OCI-LY7 (cell line): ENCODE measurements around the gene HEBP1. TPM values are rescaled to one million over a fixed set of nuclear protein-coding genes. Genes with fewer than 3 reads are reported as not detected.

Experiments
- BruUV-seq: library from RNA; stranded (reverse); fragments of 400-500 nt; replicated peaks from 2 replicates; lab custom pipeline; 2021; lab: Mats Ljungman, UMichigan
- CTCF ChIA-PET: fragments of 300-600 bp; sonication (Branson Sonifier 250); formaldehyde crosslinking; loops from one replicate; lab custom pipeline; 2022; ENCODE audit warnings: antibody characterized with exemption; ENCODE audit not compliant: unreplicated experiment; lab: Charles Lee
- POLR2A ChIA-PET: fragments of 300-600 bp; sonication (Branson Sonifier 250); formaldehyde crosslinking; loops from one replicate; lab custom pipeline; 2022; ENCODE audit warnings: antibody characterized with exemption; lab: Charles Lee
- DNase-seq: peaks from one replicate; pipeline ENCODE4 v3.0.0-alpha.2; 2015; ENCODE audit warnings: low spot score
- H2AFZ ChIP-seq: fragments of 200-600 bp; sonication (generic), shearing (Covaris generic); 2 replicates; pipeline ENCODE4 v1.6.1; 2014; ENCODE audit warnings: mild to moderate bottlenecking, antibody characterized with exemption, low read length, moderate library complexity
- H3K27ac ChIP-seq: fragments of 200-600 bp; sonication (generic); 2 replicates; pipeline ENCODE4 v1.5.1; 2014; ENCODE audit warnings: mixed run types, low read depth, mild to moderate bottlenecking, moderate library complexity, low read length, inconsistent platforms; ENCODE audit not compliant: poor library complexity, severe bottlenecking
- H3K36me3 ChIP-seq: fragments of 200-600 bp; sonication (generic); 2 replicates; pipeline ENCODE4 v1.6.1; 2014; ENCODE audit warnings: mild to moderate bottlenecking, antibody characterized with exemption, low read length, moderate library complexity, mixed read lengths; ENCODE audit not compliant: insufficient read depth
- H3K4me1 ChIP-seq: fragments of 200-600 bp; sonication (generic); 2 replicates; pipeline ENCODE4 v1.5.1; 2014; ENCODE audit warnings: mild to moderate bottlenecking, low read length; ENCODE audit not compliant: insufficient read depth, poor library complexity, severe bottlenecking
- H3K4me2 ChIP-seq: fragments of 200-600 bp; sonication (generic); 2 replicates; pipeline ENCODE4 v1.6.1; 2014; ENCODE audit warnings: mild to moderate bottlenecking, low read length
- H3K4me3 ChIP-seq: fragments of 200-600 bp; sonication (generic); 2 replicates; pipeline ENCODE4 v1.5.1; 2014; ENCODE audit warnings: mild to moderate bottlenecking, low read depth, low read length; ENCODE audit not compliant: poor library complexity, severe bottlenecking
- H3K79me2 ChIP-seq: fragments of 200-600 bp; sonication (generic); 2 replicates; pipeline ENCODE4 v1.6.1; 2016; ENCODE audit warnings: low read depth, mild to moderate bottlenecking, low read length, moderate library complexity, mixed read lengths; ENCODE audit not compliant: insufficient read depth
- H3K9me2 ChIP-seq: fragments of 200-600 bp; sonication (generic); 2 replicates; pipeline ENCODE4 v1.6.1; 2016; ENCODE audit warnings: mild to moderate bottlenecking, low read length, mixed read lengths; ENCODE audit not compliant: insufficient read depth
- H3K9me3 ChIP-seq: fragments of 200-600 bp; sonication (generic); 2 replicates; pipeline ENCODE4 v1.6.1; 2014; ENCODE audit warnings: mild to moderate bottlenecking, mixed run types, low read length, mixed read lengths
- H4K20me1 ChIP-seq: fragments of 200-600 bp; sonication (generic); 2 replicates; pipeline ENCODE4 v1.6.1; 2014; ENCODE audit warnings: mild to moderate bottlenecking, antibody characterized with exemption, low read length, moderate library complexity, mixed read lengths; ENCODE audit not compliant: insufficient read depth
- EZH2phosphoT487 ChIP-seq: fragments of 200-600 bp; sonication (generic); IDR thresholded peaks from 2 replicates; pipeline ENCODE4 v1.6.1; 2018; ENCODE audit warnings: low read depth, borderline replicate concordance, mild to moderate bottlenecking, mixed run types, antibody characterized with exemption, low read length, moderate library complexity, mixed read lengths
- intact Hi-C: fragments of 100-400 bp; cut with micrococcal nuclease; formaldehyde crosslinking; loops from one replicate; pipeline ENCODE4 v1.10.0; 2022; ENCODE audit not compliant: unreplicated experiment
- total RNA-seq, 2 experiments: library from RNA; depleted of rRNA in 1 of 2; stranded (reverse); fragments of >200 nt in 1 of 2; shearing (Covaris generic) in 1 of 2; gene quantifications; 2 replicates each; pipeline ENCODE4 v1.2.3, GENCODE V29; 2014 to 2022
- TF ChIP-seq, protein P1 (sequence below): fragments of 200-600 bp; sonication (generic); conservative IDR thresholded peaks from 2 replicates; pipeline ENCODE4 v1.5.1; 2014; ENCODE audit warnings: mild to moderate bottlenecking, antibody characterized with exemption, low read length, moderate library complexity, mixed read lengths

Gene HEBP1
- total RNA-seq, 2 experiments from 2014 or later: 0.16 to 1.3 TPM

DNA sequence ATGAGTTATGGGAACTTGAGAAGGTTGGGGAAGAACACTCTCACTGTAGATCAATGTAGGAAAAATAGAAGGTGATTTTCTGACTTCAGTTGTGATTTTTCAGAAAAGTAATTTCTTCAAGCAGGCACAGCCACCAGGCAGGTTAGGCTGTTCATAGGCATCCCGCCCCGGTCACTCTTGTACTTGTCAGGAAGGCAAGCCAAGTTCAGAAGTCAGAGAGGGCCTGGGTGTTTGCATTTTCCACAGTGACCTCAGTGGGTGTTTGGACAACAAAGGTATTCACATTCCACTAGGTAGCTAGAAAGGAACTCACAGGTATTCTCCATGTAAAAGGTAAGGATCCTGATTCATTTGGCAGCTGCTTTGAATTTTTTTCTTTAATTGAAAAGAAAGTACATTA lies 41.2 kb upstream of the HEBP1 start:
- H3K27ac ChIP-seq: no peak overlapping the region
- H3K4me3 ChIP-seq: no peak overlapping the region
- DNase-seq: no peak
- peaks cover 13% of the 10 kb centered on the region for H3K4me1 ChIP-seq
- H3K4me2 ChIP-seq: no peak overlapping the region
- no peak overlapping the region for H2AFZ ChIP-seq
- H3K36me3 ChIP-seq: no peaks in the 10 kb centered on the region
- no peaks in the 10 kb centered on the region for H4K20me1 ChIP-seq
- H3K79me2 ChIP-seq: no peaks in the 10 kb centered on the region
- TF ChIP-seq, protein P1, sequence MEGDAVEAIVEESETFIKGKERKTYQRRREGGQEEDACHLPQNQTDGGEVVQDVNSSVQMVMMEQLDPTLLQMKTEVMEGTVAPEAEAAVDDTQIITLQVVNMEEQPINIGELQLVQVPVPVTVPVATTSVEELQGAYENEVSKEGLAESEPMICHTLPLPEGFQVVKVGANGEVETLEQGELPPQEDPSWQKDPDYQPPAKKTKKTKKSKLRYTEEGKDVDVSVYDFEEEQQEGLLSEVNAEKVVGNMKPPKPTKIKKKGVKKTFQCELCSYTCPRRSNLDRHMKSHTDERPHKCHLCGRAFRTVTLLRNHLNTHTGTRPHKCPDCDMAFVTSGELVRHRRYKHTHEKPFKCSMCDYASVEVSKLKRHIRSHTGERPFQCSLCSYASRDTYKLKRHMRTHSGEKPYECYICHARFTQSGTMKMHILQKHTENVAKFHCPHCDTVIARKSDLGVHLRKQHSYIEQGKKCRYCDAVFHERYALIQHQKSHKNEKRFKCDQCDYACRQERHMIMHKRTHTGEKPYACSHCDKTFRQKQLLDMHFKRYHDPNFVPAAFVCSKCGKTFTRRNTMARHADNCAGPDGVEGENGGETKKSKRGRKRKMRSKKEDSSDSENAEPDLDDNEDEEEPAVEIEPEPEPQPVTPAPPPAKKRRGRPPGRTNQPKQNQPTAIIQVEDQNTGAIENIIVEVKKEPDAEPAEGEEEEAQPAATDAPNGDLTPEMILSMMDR: no peak
- intact Hi-C loops: no loop called here
- POLR2A ChIA-PET: interaction anchor here (0.6 kb wide), 1 partner anchor 1897 kb away, joined by 3 read pairs; no protein-coding TSS in a partner anchor
- CTCF ChIA-PET: no interaction called here
- no peaks in the 10 kb centered on the region for H3K9me3 ChIP-seq
- H3K9me2 ChIP-seq: no peaks in the 10 kb centered on the region
- BruUV-seq: no TSS peak

DNA sequence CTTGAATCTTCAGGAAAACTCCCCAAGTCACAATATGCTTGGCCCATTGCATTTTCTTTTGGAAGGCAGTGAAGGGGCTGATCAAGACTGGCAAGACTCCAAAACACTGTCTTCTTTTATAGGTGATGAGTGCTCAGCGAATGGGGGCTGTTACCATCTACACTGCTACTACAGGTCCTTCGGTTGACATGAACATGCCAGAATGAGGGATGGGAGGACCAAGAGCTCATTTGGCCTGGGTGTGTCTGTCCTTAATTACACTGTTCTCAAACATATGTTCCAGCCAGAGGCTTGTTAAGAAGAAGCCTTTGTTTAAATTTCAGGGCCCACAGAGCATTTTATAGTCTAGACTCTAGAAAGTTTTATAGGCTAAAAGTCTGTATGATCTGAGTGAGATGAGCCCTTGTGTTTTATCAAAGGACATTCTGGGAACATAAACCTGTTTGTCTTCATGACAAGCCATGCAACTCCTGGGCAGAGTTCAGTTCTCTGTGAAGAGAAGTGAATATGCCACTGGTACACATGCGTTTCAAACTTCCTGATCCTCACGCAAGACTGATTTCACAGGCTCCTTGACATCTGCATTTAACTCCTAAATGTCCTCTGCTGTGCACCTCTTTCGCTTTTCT lies 39.4 kb upstream of the HEBP1 start:
- POLR2A ChIA-PET: interaction anchor here (0.6 kb wide), 1 partner anchor 96 kb away, joined by 6 read pairs; no protein-coding TSS in a partner anchor
- CTCF ChIA-PET: no interaction called here
- Histone ChIP-seq H3K4me3 (no peak overlapping the region), H3K9me2 (no peaks in the 10 kb centered on the region), H3K79me2 (no peaks in the 10 kb centered on the region), H3K36me3 (no peaks in the 10 kb centered on the region), H3K9me3 (no peaks in the 10 kb centered on the region), H2AFZ (0 out of 2 replicates have a peak overlapping the region, but pooled peaks have one; percentile 30), H4K20me1 (no peaks in the 10 kb centered on the region), H3K4me1 (peaks cover 5% of the 10 kb centered on the region), H3K4me2 (no peak overlapping the region), H3K27ac (no peak overlapping the region)
- TF ChIP-seq, protein P1: no peak
- no peak for TF ChIP-seq EZH2phosphoT487
- peak; percentile 24 for DNase-seq
- no TSS peak for BruUV-seq
- intact Hi-C loops: no loop called here

DNA sequence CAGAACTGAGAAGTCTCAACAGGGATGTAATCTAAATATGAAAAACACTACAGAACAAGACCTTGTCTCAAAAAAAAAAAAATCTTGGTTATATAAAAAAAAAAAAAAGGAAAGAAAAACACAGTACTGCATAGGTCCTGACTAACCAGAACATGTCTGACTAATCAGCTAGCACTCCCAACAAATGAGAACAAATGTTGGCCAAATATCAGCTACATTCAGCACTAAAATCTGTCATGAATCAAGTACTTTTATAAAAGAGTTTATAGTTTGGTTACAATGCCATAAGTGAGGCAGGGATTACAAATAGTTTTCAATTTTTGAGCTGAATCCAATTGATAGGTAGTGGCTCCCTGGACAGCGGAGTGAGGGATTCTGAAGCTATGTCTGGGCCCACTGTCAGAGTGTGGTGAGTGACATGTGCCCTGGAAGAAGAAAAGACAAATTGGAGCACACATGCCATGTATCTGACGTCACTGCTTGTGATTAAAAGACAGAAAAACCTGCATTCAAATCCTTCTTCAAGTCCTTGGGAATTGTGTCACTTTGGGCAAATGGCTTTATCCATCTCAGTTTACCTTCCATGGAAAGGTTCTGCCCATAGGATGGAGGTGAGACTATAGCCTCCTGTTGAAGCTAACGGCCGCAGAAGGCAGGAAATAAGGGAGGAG lies 38.6 kb upstream of the HEBP1 start:
- Histone ChIP-seq H3K9me2 (no peaks in the 10 kb centered on the region), H3K9me3 (no peaks in the 10 kb centered on the region), H3K36me3 (no peaks in the 10 kb centered on the region), H3K27ac (no peak overlapping the region), H3K79me2 (no peaks in the 10 kb centered on the region), H3K4me1 (peaks cover 5% of the 10 kb centered on the region), H3K4me2 (no peak overlapping the region), H2AFZ (no peak overlapping the region), H4K20me1 (no peaks in the 10 kb centered on the region), H3K4me3 (no peak overlapping the region)
- CTCF ChIA-PET: no interaction called here
- no peak for TF ChIP-seq EZH2phosphoT487
- TF ChIP-seq, protein P1: no peak
- intact Hi-C loops: no loop called here
- no TSS peak for BruUV-seq
- no peak for DNase-seq
- POLR2A ChIA-PET: interaction anchor here (0.6 kb wide), 1 partner anchor 95 kb away, joined by 6 read pairs; no protein-coding TSS in a partner anchor
